Measurements from ENCODE around the gene TCEANC2.

Gene TCEANC2

DNA sequence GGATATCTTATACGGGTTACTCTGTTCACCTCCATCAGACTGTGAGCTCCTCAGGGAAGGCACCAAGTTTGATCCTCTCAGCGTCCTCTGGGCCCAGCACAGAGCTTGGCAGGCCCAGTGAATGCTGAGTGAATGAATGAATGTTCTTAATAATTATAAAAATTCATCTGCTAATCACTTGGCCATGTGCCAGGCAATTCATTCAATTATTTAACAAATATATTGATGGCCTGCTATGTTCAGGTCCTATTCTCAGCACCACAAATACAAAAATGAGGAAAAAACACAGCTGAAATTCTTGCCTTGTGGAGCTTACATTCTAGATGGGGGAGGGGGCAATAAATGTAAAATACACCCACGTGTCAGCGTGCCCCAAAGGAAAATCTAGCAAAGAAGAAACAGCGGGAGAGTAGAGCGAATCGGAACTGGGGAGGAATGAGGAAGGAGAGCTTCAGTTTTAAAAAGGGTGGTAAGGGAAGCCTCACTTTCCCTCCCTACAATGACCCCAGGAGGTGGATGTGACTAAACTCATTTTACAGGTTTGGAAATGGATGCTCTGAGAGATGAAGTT is 83.6 kb downstream of the TCEANC2 start:
- DNase-seq (ENCODE audit: low spot score) = no peak

- no peak for DNase-seq (ENCODE audit: low spot score)
Measured at GRCh38 chr1:54137534-54138061, 84.2 kb downstream of the TCEANC2 start.

GRCh38 chr1:54138994-54139393 is 85.6 kb downstream of the TCEANC2 start:
- DNase-seq (ENCODE audit: low spot score) = no peak

- DNase-seq (ENCODE audit: low spot score) = no peak
Measured at GRCh38 chr1:54139711-54140110, 86.3 kb downstream of the TCEANC2 start.

- DNase-seq (ENCODE audit: low spot score) = no peak
Measured at GRCh38 chr1:54142146-54142900, 88.9 kb downstream of the TCEANC2 start.

- no peak for DNase-seq (ENCODE audit: low spot score)
Measured at GRCh38 chr1:54144366-54144765, 91.0 kb downstream of the TCEANC2 start.

DNA sequence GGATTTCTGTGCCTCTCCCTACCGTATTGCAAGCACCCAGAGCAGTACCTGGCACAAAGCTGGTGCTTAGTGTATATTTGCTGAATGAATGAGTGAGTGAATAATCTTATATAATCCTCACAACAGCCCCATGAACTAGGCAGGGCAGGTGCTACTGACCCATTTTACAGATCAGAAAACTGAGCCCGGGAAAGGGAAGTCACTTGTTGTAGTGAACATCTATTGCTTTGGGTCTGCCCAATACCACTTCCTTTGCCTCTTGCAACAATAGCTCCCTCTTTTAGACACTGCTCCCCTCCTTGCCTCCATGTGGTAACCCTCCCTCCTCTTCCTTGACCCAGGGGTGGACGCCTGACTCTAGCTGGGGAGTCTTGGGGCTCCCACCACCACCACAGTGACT is 96.3 kb downstream of the TCEANC2 start:
- no peak for DNase-seq (ENCODE audit: low spot score)

GRCh38 chr1:54151013-54151412 is 97.6 kb downstream of the TCEANC2 start:
- DNase-seq (ENCODE audit: low spot score) = no peak

GRCh38 chr1:54152696-54153095 is 99.3 kb downstream of the TCEANC2 start, which contains the start of gene CDCP2:
Gene CDCP2 (minus strand): TSS chr1:54153000. CDS start chr1:54152922, 78 bp downstream.
- no peak for DNase-seq (ENCODE audit: low spot score)

DNA sequence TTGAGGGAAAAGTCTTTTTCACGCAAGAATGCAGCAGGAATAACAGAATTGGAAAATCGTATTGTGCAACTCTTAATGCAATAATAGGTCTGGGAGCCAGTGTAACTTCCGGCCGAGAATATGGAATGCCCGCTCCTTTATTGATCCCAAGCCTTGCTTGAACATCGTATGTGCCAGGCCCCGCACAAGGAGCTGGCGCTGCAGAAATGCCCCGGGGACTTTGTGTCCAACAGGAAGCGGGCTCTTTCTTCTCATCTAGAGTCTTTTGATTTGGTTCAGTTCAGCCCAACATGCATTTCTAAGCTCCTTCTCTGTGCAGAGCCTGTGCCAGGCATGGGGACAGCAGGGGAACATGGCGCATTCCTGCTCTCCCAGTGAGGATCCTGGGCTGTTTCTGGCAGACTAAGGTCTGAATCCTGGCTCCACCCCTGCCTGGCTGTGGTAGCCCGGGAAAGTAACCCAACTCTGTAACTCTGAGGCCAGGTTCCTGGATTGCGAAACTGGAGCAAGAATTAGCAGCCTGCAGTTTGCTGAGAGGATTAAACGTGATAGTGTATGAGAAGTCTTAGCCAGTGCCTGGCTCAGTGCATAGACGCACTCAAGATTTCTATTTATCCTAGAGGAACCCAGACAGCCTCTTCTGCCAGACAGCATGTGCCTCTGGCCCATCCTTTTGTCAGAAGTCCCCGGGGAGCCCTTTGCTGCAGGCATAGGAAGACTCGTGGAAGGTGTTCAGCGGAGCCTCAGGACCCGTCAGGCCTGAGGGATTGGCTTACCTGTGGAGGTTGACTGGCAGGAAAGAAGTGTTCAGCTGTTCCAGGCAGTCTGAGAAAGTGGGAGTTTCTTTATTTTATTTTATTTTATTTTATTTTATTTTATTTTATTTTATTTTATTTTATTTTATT is 100.4 kb downstream of the TCEANC2 start:
- DNase-seq (ENCODE audit: low spot score) = no peak
